Hair follicle dermal papilla cell (primary cell): Measurements from ENCODE around the gene TRIM17. TPM values are rescaled to one million over a fixed set of nuclear protein-coding genes. Genes with fewer than 3 reads are reported as not detected.

ENCODE experiments used
- small RNA-seq: library from RNA; depleted of rRNA; stranded (forward); fragments of <200 nt; gene quantifications from one replicate; pipeline ENCODE3, GENCODE V24; 2012
- total RNA-seq: library from RNA; depleted of rRNA; stranded (reverse); fragments of >200 nt; gene quantifications from 2 replicates; pipeline ENCODE4 v1.2.3, GENCODE V29; 2012

Gene TRIM17, protein sequence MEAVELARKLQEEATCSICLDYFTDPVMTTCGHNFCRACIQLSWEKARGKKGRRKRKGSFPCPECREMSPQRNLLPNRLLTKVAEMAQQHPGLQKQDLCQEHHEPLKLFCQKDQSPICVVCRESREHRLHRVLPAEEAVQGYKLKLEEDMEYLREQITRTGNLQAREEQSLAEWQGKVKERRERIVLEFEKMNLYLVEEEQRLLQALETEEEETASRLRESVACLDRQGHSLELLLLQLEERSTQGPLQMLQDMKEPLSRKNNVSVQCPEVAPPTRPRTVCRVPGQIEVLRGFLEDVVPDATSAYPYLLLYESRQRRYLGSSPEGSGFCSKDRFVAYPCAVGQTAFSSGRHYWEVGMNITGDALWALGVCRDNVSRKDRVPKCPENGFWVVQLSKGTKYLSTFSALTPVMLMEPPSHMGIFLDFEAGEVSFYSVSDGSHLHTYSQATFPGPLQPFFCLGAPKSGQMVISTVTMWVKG
- 0.32 and 0.49 TPM in 2 replicates for total RNA-seq

DNA sequence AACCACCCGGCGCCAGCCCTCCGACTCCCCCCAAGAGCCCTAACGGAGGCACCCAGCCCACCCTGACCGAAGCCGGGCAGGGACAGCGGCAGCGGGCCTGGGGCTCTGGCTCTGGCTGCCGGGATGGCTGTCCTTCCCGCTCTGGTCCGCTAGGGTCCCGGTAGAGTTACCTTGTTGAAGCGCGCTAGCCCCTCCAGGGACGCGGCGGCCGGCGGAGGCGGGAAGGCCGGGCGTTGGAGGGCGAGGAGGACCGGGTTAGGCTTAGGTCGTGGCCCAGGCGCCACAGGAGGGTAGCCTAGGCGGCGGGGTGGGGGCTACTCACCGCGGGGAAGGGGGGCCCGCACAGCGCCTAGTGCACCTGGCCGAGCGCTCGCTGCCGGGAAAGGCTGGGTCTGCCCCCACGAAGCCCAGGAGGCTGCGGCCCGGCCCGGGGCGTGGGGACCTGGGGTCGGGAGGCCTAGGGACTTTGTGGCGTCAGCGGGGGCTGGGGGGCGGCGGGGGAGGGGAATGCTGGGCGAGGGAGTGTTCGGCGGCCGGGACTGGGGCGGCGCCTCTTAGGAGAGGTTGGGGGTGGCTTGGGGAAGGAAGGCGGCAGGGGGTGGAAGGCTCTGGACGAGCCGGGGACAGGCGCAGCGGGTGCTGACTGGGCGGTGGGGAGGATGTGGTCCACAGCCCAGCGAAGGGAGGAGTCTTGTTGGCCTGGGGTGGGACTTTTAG is at the start of gene TRIM17:
TRIM17 (minus strand) TSS at position 645 of the 717 bp plus-strand sequence. CDS start 1,789 bp downstream, outside the sequence.

Small RNA genes within 50 kb of the gene (small RNA-seq; reads per million reads assigned to genes)
- gene MIR4666A = not detected

Other genes starting within 250 kb of the TRIM17 start
- 10.6 and 11.4 TPM in 2 replicates for gene OBSCN, start 208.8 kb downstream of the TRIM17 start, total RNA-seq
- 22.3 and 23.0 TPM in 2 replicates for gene TRIM11, start 10.0 kb downstream of the TRIM17 start, total RNA-seq
- 64.0 and 67.8 TPM in 2 replicates for gene RNF187, start 70.5 kb upstream of the TRIM17 start, total RNA-seq